Heart right ventricle (tissue), 16 donors: Measurements from ENCODE around the gene SEC31B. TPM values are rescaled to one million over a fixed set of nuclear protein-coding genes. Genes with fewer than 3 reads are reported as not detected.

Source experiments
- ATAC-seq, 8 donors: fragments of 200-7000 bp; cut with Tn5 transposase; one replicate each; pipeline ENCODE4 v1.9.1; 2020; ENCODE audit warnings: mild to moderate bottlenecking in 8 of 8, moderate library complexity in 8 of 8, moderate number of reproducible peaks in 1 of 8
- DNase-seq, 2 donors: peaks; one replicate each; pipeline ENCODE4 v3.0.0-alpha.2; 2020
- H3K27ac ChIP-seq, 10 donors: fragments of 200-600 bp; sonication (generic) in 2 of 10; one replicate each; pipeline versions ENCODE4 v1.5.0 to v1.8.0; 2020 to 2022; ENCODE audit warnings: mild to moderate bottlenecking in 3 of 10
- H3K27me3 ChIP-seq, 7 donors: fragments of 200-600 bp; one replicate each; pipeline ENCODE4 v1.8.0; 2021 to 2022; ENCODE audit warnings: mild to moderate bottlenecking in 2 of 7
- H3K36me3 ChIP-seq, 9 donors: fragments of 200-600 bp; sonication (generic) in 1 of 9; one replicate each; pipeline versions ENCODE4 v1.5.0 to v1.8.0; 2020 to 2022; ENCODE audit warnings: mild to moderate bottlenecking in 2 of 9
- H3K4me1 ChIP-seq, 9 donors: fragments of 200-600 bp; sonication (generic) in 1 of 9; one replicate each; pipeline versions ENCODE4 v1.5.0 to v1.8.0; 2020 to 2022; ENCODE audit warnings: mild to moderate bottlenecking in 4 of 9
- H3K4me3 ChIP-seq, 10 donors: fragments of 200-600 bp; sonication (generic) in 2 of 10; one replicate each; pipeline versions ENCODE4 v1.5.0 to v1.8.0; 2020 to 2022; ENCODE audit warnings: mild to moderate bottlenecking in 7 of 10, moderate library complexity in 2 of 10
- H3K9me3 ChIP-seq, 11 donors: fragments of 200-600 bp in 10 of 11; sonication (generic) in 2 of 11; one replicate each; pipeline versions ENCODE4 v1.5.0 to v1.8.0; 2013 to 2022; ENCODE audit warnings: mild to moderate bottlenecking in 2 of 11, control low read depth in 1 of 11, moderate library complexity in 1 of 11
- CTCF ChIP-seq, 9 donors: fragments of 200-600 bp; sonication (generic) in 2 of 9; IDR thresholded peaks; one replicate each; pipeline versions ENCODE4 v1.5.0 to v1.8.0; 2021 to 2022; ENCODE audit warnings: antibody characterized with exemption in 9 of 9, mild to moderate bottlenecking in 5 of 9, moderate library complexity in 1 of 9
- WGBS, 2 donors: extraction: QIAGEN DNeasy Blood & Tissue Kit; methylation state at CpG; one replicate each; pipeline ENCODE4 v1.1.7; 2013; ENCODE audit warnings: inconsistent platforms in 1 of 2; 5-methylcytosine and 5-hydroxymethylcytosine counted together
- intact Hi-C, 10 donors: fragments of 100-400 bp; cut with DNase I; formaldehyde crosslinking; loops; one replicate each; pipeline versions ENCODE4 v1.11.1 to v1.14.2; 2022
- polyA plus RNA-seq, 2 donors: library from polyadenylated mRNA; stranded (reverse); fragments of 200-250 nt; gene quantifications; one replicate each; pipeline ENCODE4 v1.2.3, GENCODE V29; 2013
- total RNA-seq, 10 donors: library from RNA; stranded (reverse); fragmentation: NEBNext Ultra II Directional in 3 of 10; extraction: Animal tissue kit (Norgen Biotek cat#: 25700) in 3 of 10; gene quantifications; one replicate each; pipeline versions ENCODE4 v1.2.1 to v1.2.4, GENCODE V29; 2021 to 2023
- donor health status: Arrhythmogenic right ventricular cardiomyopathy.
- donor health status: ischemic (EF 13 %, LVEDD 7.1; RV severe dilation, severe dysfunction).
- donor health status: healthy with polysubstance abuse.
- donor health status: DM: no; HTN: yes; CAD: no.
- donor health status: DM: no; HTN: no; CAD: no.
- donor health status: ischemic (EF 25% LVEDD 6.9; RV normal size, moderate dysfunction).
- donor health status: ischemic (EF 25% LVEDD 5.7; RV mildly dilated, moderate dysfunction).
- donor health status: healthy.
- donor health status: DM: yes; HTN: yes; CAD: no.
- donor health status: Ischemic cardiomyopathy.
- donor health status: ischemic (EF 35%, LVEDD 5.7; RV mildly dilated, moderate dysfunction).
- donor health status: nonischemic (EF 11% LVEDD 7.7; RV severe dilation, severe dysfunction).
- donor health status: DM: yes; HTN: yes; CAD: no.
- donor health status: PGD.
- donor health status: ischemic (EF 29% LVEDD 5.4; RV normal size, mild dysfunction).
- donor health status: nonischemic (EF 23%, LVEDD 6.1; RV moderate dilation, normal function).

Gene SEC31B
- total and polyA plus RNA-seq, 12 donors = 2.7 to 28.2 (median 8.3) TPM

GRCh38 chr10:100522945-100523344, 3.3 kb upstream of the SEC31B start:
- peaks cover 0 to 13% (median 0%) of the 10 kb centered on the region in 7 donors for H3K27me3 ChIP-seq
- H3K27ac ChIP-seq = no peak overlapping the region
- H3K9me3 ChIP-seq = no peaks in the 10 kb centered on the region
- intact Hi-C loops = no loop called here
- ATAC-seq (no peak), DNase-seq (no peak)
- H3K36me3 ChIP-seq = peaks cover 0 to 65% (median 27%) of the 10 kb centered on the region in 9 donors
- H3K4me1 ChIP-seq = peaks cover 2 to 28% (median 23%) of the 10 kb centered on the region in 9 donors
- TF ChIP-seq CTCF (IDR thresholded peaks at IDR 0.05) = no peak
- 92 to 94% methylated on average over 9 of the region's 9 CpGs for WGBS, 2 donors
- no peak overlapping the region for H3K4me3 ChIP-seq

- DNase-seq (no peak), ATAC-seq (no peak)
- Histone ChIP-seq H3K9me3 (no peaks in the 10 kb centered on the region), H3K4me3 (no peak overlapping the region), H3K36me3 (peaks cover 0 to 58% (median 27%) of the 10 kb centered on the region in 9 donors), H3K27me3 (peaks cover 0 to 13% (median 0%) of the 10 kb centered on the region in 7 donors), H3K4me1 (peaks cover 0 to 21% (median 16%) of the 10 kb centered on the region in 9 donors), H3K27ac (no peak overlapping the region)
- TF ChIP-seq CTCF (IDR thresholded peaks at IDR 0.05) = no peak
- 79 to 80% methylated on average over 5 of the region's 5 CpGs for WGBS, 2 donors
- intact Hi-C loops = no loop called here
Observed at GRCh38 chr10:100522107-100522801, 2.6 kb upstream of the SEC31B start.

- Histone ChIP-seq H3K27ac (no peak overlapping the region), H3K4me1 (peaks cover 0 to 19% (median 14%) of the 10 kb centered on the region in 9 donors), H3K4me3 (no peak overlapping the region), H3K27me3 (peaks cover 0 to 13% (median 0%) of the 10 kb centered on the region in 7 donors), H3K36me3 (peaks cover 0 to 48% (median 18%) of the 10 kb centered on the region in 9 donors), H3K9me3 (no peaks in the 10 kb centered on the region)
- WGBS, 2 donors = 80 to 84% methylated on average over 3 of the region's 3 CpGs
- intact Hi-C loops = no loop called here
- TF ChIP-seq CTCF (IDR thresholded peaks at IDR 0.05) = no peak
- ATAC-seq = no peak
- no peak for DNase-seq
Observed at GRCh38 chr10:100520811-100521210, 1.1 kb upstream of the SEC31B start.

GRCh38 chr10:100518761-100519241, 860 bp downstream of the SEC31B start:
- ATAC-seq (peak; percentile 58 to 86 (median 76)), DNase-seq (peak in 1 of 2 donors; percentile 65)
- Histone ChIP-seq H3K4me3 (peak overlapping the region; percentile 49 to 70 (median 58)), H3K36me3 (peaks cover 0 to 42% (median 4%) of the 10 kb centered on the region in 9 donors), H3K4me1 (peaks cover 0 to 19% (median 14%) of the 10 kb centered on the region in 9 donors), H3K27ac (peak overlapping the region in 9 of 10 donors; percentile 26 to 70 (median 56)), H3K27me3 (peaks cover 0 to 13% (median 0%) of the 10 kb centered on the region in 7 donors), H3K9me3 (no peaks in the 10 kb centered on the region)
- peak; percentile 28 to 81 (median 72) for TF ChIP-seq CTCF (IDR thresholded peaks at IDR 0.05)
- intact Hi-C loops = loop anchor here in 8 of 10 donors (2.0 to 10.0 kb wide), 8 partner anchors 82 to 184 kb away; partner anchors contain the start of genes PKD2L1 (in 2 of the 8) and SCD (in 1 of the 8)
- 6 to 8% methylated on average over 7 of the region's 7 CpGs for whole genome bisulfite sequencing, 2 donors
